ENCODE results near the gene RUNX1. TPM values are rescaled to one million over a fixed set of nuclear protein-coding genes. Genes with fewer than 3 reads are reported as not detected.

RUNX1 gene
- total and polyA plus RNA-seq, 2 of the 13 experiments (the other 11 are each of a cell fraction or from before 2014, with no cell fraction given): 5.4 to 6.4 TPM

DNA sequence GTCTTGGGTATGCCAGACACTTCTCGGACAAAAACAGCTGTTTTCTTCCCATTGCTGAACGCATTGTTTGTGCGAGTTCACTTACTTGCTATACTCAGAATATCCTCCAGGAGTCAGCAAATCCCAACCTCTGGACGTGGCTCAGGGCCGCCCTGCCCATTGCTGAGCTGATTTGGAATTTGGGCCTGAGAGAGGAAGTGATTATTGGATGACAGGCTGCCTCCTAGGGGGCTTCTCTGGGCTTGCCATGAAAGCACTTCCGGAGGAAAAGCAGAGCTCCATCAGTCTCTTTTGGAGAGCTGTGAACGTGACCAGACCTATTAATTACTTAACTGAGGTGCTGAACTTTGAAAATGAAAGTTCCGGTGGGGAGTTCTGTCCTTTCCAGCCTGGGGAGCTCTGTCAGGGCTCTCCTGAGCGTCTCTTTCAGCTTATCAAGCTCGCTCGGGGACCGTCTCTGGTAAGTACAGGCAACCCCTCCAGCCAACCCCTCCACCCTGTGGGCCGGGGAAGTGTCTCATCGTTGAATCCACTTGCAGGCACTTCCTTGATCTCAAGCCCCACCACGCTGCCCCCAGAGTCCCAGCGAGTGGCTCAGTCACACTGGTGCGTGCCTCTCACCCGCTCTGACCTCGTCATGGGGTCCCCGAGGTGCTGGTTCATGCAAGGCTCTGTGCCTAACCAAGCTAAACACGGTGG, 303.4 kb downstream of the RUNX1 start (continued):
- TF ChIP-seq KDM2A (CRISPR knock-in tag; IDR thresholded peaks at IDR 0.05; ENCODE audit: borderline replicate concordance, low read depth) (peak; percentile 74), ZKSCAN8 (CRISPR knock-in tag; IDR thresholded peaks at IDR 0.05; ENCODE audit: borderline replicate concordance) (no peak), HOXA3 (CRISPR knock-in tag; IDR thresholded peaks at IDR 0.05) (peak; percentile 59; the same call in 1 of the 2 replicates), ASH2L (IDR thresholded peaks at IDR 0.05; ENCODE audit: insufficient read length, low read depth, low read length) (no peak), ZNF747 (CRISPR knock-in tag; IDR thresholded peaks at IDR 0.05; ENCODE audit: borderline replicate concordance) (peak; percentile 37; the same call in 1 of the 2 replicates), HCFC1 (IDR thresholded peaks at IDR 0.05; ENCODE audit: low read depth, low read length) (no peak), PHF21A (CRISPR knock-in tag; IDR thresholded peaks at IDR 0.05) (peak; percentile 83), RAD21 (CRISPR knock-in tag; IDR thresholded peaks at IDR 0.05) (peak; percentile 96), MIER2 (CRISPR knock-in tag; IDR thresholded peaks at IDR 0.05) (0 out of 2 replicates have a peak, but pooled peaks have one; percentile 8), KDM5B (CRISPR knock-in tag; IDR thresholded peaks at IDR 0.05; ENCODE audit: borderline replicate concordance) (no peak; the same call in 1 of the 2 replicates), TMF1 (CRISPR knock-in tag; IDR thresholded peaks at IDR 0.05; ENCODE audit: low read depth) (no peak), ZSCAN9 (CRISPR knock-in tag; IDR thresholded peaks at IDR 0.05; ENCODE audit: borderline replicate concordance) (peak; percentile 54; the same call in 1 of the 2 replicates), SOX13 (IDR thresholded peaks at IDR 0.05) (no peak), SOX13 (CRISPR knock-in tag; conservative IDR thresholded peaks at IDR 0.05 in 1 of 2, IDR thresholded peaks at IDR 0.05 in 1 of 2) (peak in 1 of 2 experiments; percentile 49; a peak in 1 of 4 replicates), CBX5 (CRISPR knock-in tag; IDR thresholded peaks at IDR 0.05; ENCODE audit: borderline replicate concordance) (peak; percentile 24; the same call in 1 of the 2 replicates), CREB1 (IDR thresholded peaks at IDR 0.05) (no peak), CREB1 (CRISPR knock-in tag; IDR thresholded peaks at IDR 0.05) (peak; percentile 57), RBAK (CRISPR knock-in tag; IDR thresholded peaks at IDR 0.05) (no peak), ETV5 (CRISPR knock-in tag; IDR thresholded peaks at IDR 0.05; ENCODE audit: borderline replicate concordance) (peak; percentile 93), ZNF792 (CRISPR knock-in tag; IDR thresholded peaks at IDR 0.05) (0 out of 2 replicates have a peak, but pooled peaks have one; percentile 20), SALL2 (CRISPR knock-in tag; IDR thresholded peaks at IDR 0.05) (peak; percentile 67; the same call in 1 of the 2 replicates)
- TF ChIP-seq, protein P1, sequence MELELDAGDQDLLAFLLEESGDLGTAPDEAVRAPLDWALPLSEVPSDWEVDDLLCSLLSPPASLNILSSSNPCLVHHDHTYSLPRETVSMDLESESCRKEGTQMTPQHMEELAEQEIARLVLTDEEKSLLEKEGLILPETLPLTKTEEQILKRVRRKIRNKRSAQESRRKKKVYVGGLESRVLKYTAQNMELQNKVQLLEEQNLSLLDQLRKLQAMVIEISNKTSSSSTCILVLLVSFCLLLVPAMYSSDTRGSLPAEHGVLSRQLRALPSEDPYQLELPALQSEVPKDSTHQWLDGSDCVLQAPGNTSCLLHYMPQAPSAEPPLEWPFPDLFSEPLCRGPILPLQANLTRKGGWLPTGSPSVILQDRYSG (CRISPR knock-in tag; IDR thresholded peaks at IDR 0.05): no peak
- TF ChIP-seq, protein P2, sequence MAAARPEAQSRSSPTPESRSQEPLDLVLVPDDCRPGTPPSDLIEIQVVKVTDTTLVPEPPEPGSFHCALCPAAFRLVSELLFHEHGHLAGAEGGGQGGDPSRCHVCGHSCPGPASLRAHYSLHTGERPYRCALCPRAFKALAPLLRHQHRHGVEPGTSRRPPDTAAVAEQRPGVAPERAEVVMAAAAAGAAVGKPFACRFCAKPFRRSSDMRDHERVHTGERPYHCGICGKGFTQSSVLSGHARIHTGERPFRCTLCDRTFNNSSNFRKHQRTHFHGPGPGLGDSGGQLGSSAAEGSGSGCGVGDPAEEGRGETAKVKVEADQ (CRISPR knock-in tag; IDR thresholded peaks at IDR 0.05; ENCODE audit: borderline replicate concordance): no peak
- TF ChIP-seq, protein P3, sequence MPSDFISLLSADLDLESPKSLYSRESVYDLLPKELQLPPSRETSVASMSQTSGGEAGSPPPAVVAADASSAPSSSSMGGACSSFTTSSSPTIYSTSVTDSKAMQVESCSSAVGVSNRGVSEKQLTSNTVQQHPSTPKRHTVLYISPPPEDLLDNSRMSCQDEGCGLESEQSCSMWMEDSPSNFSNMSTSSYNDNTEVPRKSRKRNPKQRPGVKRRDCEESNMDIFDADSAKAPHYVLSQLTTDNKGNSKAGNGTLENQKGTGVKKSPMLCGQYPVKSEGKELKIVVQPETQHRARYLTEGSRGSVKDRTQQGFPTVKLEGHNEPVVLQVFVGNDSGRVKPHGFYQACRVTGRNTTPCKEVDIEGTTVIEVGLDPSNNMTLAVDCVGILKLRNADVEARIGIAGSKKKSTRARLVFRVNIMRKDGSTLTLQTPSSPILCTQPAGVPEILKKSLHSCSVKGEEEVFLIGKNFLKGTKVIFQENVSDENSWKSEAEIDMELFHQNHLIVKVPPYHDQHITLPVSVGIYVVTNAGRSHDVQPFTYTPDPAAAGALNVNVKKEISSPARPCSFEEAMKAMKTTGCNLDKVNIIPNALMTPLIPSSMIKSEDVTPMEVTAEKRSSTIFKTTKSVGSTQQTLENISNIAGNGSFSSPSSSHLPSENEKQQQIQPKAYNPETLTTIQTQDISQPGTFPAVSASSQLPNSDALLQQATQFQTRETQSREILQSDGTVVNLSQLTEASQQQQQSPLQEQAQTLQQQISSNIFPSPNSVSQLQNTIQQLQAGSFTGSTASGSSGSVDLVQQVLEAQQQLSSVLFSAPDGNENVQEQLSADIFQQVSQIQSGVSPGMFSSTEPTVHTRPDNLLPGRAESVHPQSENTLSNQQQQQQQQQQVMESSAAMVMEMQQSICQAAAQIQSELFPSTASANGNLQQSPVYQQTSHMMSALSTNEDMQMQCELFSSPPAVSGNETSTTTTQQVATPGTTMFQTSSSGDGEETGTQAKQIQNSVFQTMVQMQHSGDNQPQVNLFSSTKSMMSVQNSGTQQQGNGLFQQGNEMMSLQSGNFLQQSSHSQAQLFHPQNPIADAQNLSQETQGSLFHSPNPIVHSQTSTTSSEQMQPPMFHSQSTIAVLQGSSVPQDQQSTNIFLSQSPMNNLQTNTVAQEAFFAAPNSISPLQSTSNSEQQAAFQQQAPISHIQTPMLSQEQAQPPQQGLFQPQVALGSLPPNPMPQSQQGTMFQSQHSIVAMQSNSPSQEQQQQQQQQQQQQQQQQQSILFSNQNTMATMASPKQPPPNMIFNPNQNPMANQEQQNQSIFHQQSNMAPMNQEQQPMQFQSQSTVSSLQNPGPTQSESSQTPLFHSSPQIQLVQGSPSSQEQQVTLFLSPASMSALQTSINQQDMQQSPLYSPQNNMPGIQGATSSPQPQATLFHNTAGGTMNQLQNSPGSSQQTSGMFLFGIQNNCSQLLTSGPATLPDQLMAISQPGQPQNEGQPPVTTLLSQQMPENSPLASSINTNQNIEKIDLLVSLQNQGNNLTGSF (CRISPR knock-in tag; IDR thresholded peaks at IDR 0.05): no peak

Measured in HepG2 (cell line).